GM18505 (cell line): ENCODE results near the gene GABRB3.
"Not testable (repeated sequence)": the region's sequence is repeated elsewhere in the genome, so short reads cannot be mapped to it uniquely, and the experiment has no call there.

ENCODE experiments used
- ATAC-seq: cut with Tn5 transposase; IDR thresholded peaks from one replicate; pipeline ENCODE4 v1.9.1; 2021; ENCODE audit not compliant: unreplicated experiment
- POLR2A ChIP-seq: IDR thresholded peaks from 4 replicates; pipeline ENCODE4 v1.6.1; 2011; ENCODE audit warnings: borderline replicate concordance; ENCODE audit not compliant: insufficient read depth, insufficient read length; ENCODE audit errors: extremely low read depth

The GABRB3 gene

GRCh38 chr15:26721232-26721967 is 51.5 kb downstream of the GABRB3 start:
- no peak for ATAC-seq
- no peak for TF ChIP-seq POLR2A

- no peak for TF ChIP-seq POLR2A
- ATAC-seq: no peak
Measured at GRCh38 chr15:26720546-26720945, 52.3 kb downstream of the GABRB3 start.

DNA sequence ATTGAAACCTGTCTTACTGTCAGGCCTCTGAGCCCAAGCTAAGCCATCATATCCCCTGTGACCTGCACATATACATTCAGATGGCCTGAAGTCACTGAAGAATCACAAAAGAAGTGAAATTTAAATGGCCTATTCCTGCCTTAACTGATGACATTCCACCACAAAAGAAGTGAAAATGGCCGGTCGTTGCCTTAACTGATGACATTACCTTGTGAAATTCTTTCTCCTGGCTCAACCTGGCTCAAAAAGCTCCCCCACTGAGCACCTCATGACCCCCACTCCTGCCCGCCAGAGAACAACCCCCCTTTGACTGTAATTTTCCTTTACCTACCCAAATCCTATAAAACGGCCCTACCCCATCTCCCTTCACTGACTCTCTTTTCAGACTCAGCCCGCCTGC is 53.0 kb downstream of the GABRB3 start:
- ATAC-seq: not testable (repeated sequence)

DNA sequence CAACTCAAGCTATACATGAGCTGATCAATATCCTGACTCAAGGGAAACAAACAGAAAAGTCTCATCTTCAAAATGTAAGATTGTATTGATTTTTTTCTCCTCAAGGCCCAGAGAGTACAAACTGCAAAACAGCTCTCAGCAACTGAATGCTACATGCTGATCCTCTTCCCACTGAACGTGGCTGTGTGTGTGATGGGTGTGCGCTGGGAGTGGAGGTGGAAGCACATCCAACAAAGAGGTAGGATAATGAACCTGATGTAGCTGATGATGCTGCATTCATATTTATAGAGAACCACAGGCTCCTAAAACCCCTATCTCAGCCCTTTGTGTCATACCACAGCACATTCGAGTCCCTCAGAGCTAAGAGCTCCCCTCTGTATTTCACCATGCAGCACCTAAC is 56.8 kb downstream of the GABRB3 start:
- TF ChIP-seq POLR2A: no peak
- ATAC-seq: no peak

DNA sequence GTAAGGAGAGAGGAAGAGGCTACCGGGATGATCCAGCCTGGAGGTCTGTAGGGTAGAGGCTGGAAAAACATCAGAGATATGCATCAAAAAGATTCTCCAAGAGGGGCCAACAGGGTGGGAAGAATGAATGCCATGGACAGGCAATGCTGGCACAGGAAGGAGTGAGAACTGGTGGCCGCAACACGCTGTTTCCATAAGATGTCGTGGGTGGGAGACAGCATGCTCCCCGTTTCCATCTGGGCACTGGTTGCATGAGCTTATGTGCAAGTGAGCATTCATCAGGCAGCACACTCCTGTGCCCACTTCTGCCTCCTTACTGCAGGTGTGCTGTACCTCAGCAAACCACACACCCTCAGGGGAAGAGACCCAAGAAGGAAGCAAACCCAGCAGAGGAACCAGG is 59.4 kb downstream of the GABRB3 start:
- TF ChIP-seq POLR2A: no peak
- ATAC-seq: no peak

GRCh38 chr15:26712335-26712734 is 60.5 kb downstream of the GABRB3 start:
- ATAC-seq: no peak
- TF ChIP-seq POLR2A: no peak

- ATAC-seq: no peak
- no peak for TF ChIP-seq POLR2A
Measured at GRCh38 chr15:26711445-26711844, 61.4 kb downstream of the GABRB3 start.

DNA sequence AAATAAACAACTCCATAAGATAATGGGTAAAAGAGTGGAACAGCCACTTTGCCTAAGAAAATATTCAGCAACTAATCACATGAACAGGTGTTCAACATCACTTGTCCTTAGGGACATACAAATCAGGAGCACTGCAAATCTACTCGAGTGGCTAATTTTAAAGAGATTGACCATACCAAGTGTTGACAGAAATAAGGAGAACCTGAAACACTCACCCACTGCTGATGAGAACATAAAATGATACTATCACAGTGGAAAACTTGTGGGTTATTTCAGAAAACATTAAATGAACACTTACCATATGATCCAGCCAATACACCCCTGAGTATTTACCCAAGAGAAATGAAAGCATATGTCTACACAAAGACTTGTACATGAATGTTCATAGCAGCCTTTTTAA is 70.5 kb downstream of the GABRB3 start:
- TF ChIP-seq POLR2A: no peak
- no peak for ATAC-seq

DNA sequence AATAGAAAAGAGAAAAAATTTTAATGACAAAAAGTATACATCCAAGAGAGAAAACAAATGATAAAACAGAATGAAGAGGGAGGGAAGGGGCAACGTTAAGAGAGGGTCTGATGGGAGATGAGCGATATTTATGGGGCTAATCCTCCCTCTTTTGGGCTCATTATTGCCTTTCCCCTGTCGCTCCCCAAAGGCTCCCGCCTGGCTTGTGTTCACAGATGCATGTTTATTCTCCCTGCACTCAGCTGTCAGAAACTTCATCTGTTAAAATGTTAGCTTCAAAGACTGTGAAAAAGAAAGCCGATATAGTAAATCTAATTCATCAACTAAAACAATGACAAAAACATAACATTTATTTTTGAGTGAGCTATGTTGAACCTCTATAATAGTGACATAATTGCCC is 74.3 kb downstream of the GABRB3 start:
- ATAC-seq: no peak
- TF ChIP-seq POLR2A: no peak

DNA sequence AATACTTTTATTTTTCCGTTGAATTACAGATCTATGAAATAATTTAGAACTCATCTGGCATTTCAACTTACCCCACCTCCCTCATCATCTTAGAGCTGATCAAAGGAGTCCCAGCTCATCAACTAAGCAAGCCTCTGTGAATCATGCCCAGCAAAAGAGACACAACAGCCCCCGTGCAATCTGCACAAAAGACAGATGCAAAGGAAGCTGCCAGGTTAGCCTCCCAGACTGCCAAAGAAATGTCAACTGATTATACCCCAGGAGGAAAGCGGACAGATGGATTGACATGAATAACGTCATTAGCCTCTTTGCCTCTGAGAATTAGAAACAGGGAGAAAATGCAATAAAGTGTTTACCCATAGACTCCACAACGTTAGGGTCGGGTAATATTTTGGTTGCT is 75.0 kb downstream of the GABRB3 start:
- no peak for TF ChIP-seq POLR2A

GRCh38 chr15:26691249-26691648 is 81.6 kb downstream of the GABRB3 start:
- no peak for ATAC-seq
- TF ChIP-seq POLR2A: no peak

More for the DNA sequence above, 75.0 kb downstream of the GABRB3 start:
- ATAC-seq: no peak

DNA sequence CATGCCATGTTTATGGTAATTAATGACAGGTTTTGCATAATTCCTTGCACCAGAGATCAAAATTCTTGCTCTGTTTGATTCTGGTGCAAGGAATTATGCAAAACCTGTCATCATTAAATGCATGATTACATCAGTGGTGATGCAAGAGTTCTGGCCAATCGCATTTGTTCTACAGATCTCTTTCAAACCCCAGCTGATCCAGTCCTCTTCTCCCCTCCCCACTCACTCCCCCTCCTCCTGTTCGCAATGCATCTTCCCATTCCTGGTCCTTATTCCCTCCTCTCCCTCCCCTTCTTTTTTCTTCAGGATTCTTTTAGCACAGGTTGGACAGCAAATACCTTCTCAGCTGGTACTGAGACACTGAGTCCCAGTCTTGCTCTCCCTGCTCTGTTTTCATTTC is 82.1 kb downstream of the GABRB3 start:
- no peak for TF ChIP-seq POLR2A
- no peak for ATAC-seq

GRCh38 chr15:26689462-26689861 is 83.4 kb downstream of the GABRB3 start:
- TF ChIP-seq POLR2A: no peak
- ATAC-seq: no peak

DNA sequence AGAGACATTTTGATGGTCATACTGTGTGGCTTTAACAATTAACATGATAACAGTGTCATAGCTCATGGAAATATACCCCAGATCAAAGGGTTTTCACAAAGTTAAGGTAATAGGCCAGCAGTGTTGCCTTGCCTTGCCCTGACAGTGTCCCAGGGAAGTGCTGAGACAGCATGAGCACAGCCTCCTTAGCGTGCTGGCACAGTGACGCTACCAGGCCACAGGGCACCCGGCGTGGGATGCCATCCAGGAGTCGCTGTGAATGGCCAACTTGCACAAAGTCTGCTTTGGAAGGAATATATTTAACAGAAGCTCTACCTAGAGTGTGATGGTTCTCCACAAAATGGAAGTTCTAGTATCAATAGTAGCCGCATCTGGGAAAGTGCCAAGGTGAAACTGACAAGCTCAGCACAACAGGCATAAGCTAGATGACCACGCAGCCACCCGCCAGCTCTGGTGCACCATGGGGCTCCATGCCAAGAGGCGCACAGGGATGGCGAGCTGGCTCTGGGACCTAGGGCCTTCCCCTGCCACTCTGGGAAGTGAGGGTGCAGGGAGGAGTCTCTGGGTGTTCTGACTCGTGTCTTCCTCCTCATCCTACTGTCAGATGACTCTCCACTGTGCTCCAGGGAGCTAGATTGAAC is 86.2 kb downstream of the GABRB3 start:
- TF ChIP-seq POLR2A: no peak
- ATAC-seq: no peak
